ES-I3 (cell line): ENCODE results near the gene SASH1.

Experiments
- H3K36me3 ChIP-seq: 2 replicates; pipeline ENCODE4 v1.6.1; 2013; ENCODE audit warnings: mild to moderate bottlenecking, low read length, control low read depth, moderate library complexity; ENCODE audit not compliant: insufficient read depth
- H3K4me1 ChIP-seq: 2 replicates; pipeline ENCODE4 v1.6.1; 2013; ENCODE audit warnings: mild to moderate bottlenecking, control low read depth, low read length; ENCODE audit not compliant: insufficient read depth
- H3K9ac ChIP-seq: 2 replicates; pipeline ENCODE4 v1.6.1; 2013; ENCODE audit warnings: low read depth, mild to moderate bottlenecking, low read length, moderate library complexity
- H3K9me3 ChIP-seq: 2 replicates; pipeline ENCODE4 v1.6.1; 2013; ENCODE audit warnings: mild to moderate bottlenecking, low read length, moderate library complexity; ENCODE audit not compliant: control insufficient read depth, insufficient read depth

The SASH1 gene

GRCh38 chr6:148548065-148548748, 205.6 kb downstream of the SASH1 start:
- peaks cover 7% of the 10 kb centered on the region; the same call in 1 of the 2 replicates for H3K4me1 ChIP-seq
- H3K9ac ChIP-seq, result no peak overlapping the region
- H3K9me3 ChIP-seq, result no peaks in the 10 kb centered on the region
- H3K36me3 ChIP-seq, result 0 out of 2 replicates have a peak, but pooled peaks cover 5% of the 10 kb centered on the region

DNA sequence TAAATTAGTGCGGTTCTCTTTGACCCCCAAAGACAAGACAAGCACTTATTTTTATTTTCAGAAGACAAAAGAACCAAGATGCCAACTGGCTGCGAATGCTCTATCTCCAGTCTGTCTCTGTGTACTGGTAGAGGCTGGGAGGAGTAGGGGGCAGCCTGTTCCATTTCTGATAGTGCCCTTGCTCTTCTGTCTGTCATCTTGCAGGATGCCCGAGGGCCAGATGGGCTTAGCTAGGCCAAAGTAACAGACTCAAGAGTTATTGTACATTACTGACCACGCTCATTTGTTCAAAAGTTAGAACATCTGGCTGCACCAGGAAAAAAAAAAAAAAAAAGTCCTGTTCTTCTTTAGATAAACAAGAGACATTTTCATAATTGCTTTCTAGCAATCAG, 206.1 kb downstream of the SASH1 start:
- peaks cover 7% of the 10 kb centered on the region; the same call in 1 of the 2 replicates for H3K4me1 ChIP-seq
- 0 out of 2 replicates have a peak, but pooled peaks cover 5% of the 10 kb centered on the region for H3K36me3 ChIP-seq
- no peaks in the 10 kb centered on the region for H3K9me3 ChIP-seq
- no peak overlapping the region for H3K9ac ChIP-seq

- Histone ChIP-seq H3K36me3 (0 out of 2 replicates have a peak, but pooled peaks cover 5% of the 10 kb centered on the region), H3K9ac (no peak overlapping the region), H3K9me3 (no peaks in the 10 kb centered on the region), H3K4me1 (peaks cover 7% of the 10 kb centered on the region; the same call in 1 of the 2 replicates)
Observed at GRCh38 chr6:148550569-148550968, 207.9 kb downstream of the SASH1 start.

DNA sequence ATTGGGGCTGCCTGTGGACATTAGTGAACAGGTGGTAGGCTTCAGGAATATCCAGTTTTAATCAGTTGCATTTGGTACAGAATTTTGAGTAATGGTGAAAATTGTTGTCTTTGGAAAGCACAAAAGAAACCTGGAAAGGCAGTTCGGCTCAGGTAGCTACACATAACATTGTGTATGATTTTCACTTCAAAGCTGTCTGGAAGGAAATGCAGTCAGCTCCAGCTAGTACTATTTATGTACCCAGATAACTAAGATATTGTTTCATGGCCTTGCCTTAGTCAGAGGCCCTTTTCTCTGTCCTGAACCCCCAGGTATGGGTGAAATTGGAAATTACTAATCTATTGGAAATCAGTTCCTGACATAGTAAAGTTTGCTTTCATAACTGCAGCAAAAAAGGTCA, 208.6 kb downstream of the SASH1 start:
- Histone ChIP-seq H3K36me3 (0 out of 2 replicates have a peak, but pooled peaks cover 5% of the 10 kb centered on the region), H3K9me3 (no peaks in the 10 kb centered on the region), H3K9ac (no peak overlapping the region), H3K4me1 (peaks cover 7% of the 10 kb centered on the region; the same call in 1 of the 2 replicates)

DNA sequence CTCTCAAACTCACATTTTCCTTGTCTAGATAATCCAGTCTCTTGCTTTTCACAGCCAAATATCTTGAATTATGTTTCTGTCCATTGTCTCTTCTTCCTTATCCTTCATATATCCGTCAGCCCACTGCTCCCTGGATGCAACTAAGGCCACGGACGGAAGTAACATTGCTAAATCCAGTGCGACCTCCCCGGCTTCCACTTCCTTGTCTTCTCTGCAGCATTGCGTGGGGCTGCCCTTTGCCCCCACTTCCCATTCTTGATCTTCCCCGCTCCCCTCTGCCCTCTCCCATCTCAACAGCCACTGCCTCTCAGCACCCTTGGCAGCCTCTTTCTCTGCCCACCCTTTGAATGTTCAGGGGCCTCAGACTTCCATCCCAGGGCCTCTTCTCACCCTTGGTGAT, 213.8 kb downstream of the SASH1 start:
- Histone ChIP-seq H3K9me3 (no peaks in the 10 kb centered on the region), H3K4me1 (no peaks in the 10 kb centered on the region), H3K36me3 (no peaks in the 10 kb centered on the region), H3K9ac (no peak overlapping the region)

- H3K4me1 ChIP-seq, result no peaks in the 10 kb centered on the region
- no peak overlapping the region for H3K9ac ChIP-seq
- no peaks in the 10 kb centered on the region for H3K36me3 ChIP-seq
- no peaks in the 10 kb centered on the region for H3K9me3 ChIP-seq
Observed at GRCh38 chr6:148557796-148558321, 215.2 kb downstream of the SASH1 start.

GRCh38 chr6:148559848-148560433, 217.3 kb downstream of the SASH1 start:
- H3K36me3 ChIP-seq, result no peaks in the 10 kb centered on the region
- H3K4me1 ChIP-seq, result no peaks in the 10 kb centered on the region
- H3K9me3 ChIP-seq, result no peaks in the 10 kb centered on the region
- peak overlapping the region; percentile 57; the same call in 1 of the 2 replicates for H3K9ac ChIP-seq

- no peaks in the 10 kb centered on the region for H3K9me3 ChIP-seq
- H3K4me1 ChIP-seq, result no peaks in the 10 kb centered on the region
- no peaks in the 10 kb centered on the region for H3K36me3 ChIP-seq
Observed at GRCh38 chr6:148561629-148562028, 219.0 kb downstream of the SASH1 start.

DNA sequence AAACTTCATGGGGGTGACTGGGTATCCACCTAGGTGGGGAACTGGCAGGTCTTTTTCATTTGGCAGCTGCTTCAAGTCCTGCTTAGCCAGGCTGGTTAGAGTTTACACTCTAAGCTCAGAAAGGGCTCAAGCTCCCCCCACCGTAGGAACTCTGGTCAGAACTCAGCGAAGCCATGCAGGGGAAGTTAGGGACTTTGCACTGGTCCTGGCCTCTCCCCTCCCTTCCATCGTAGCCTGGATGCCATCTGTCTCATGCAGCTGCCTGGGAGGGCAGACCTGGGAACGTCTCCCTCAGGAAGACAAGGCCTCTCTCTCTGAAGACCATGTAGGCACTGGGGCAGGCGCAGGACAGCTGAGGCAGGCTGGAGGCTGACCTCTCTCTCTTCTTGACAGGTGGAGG, 220.4 kb downstream of the SASH1 start:
- no peaks in the 10 kb centered on the region for H3K36me3 ChIP-seq
- H3K9ac ChIP-seq, result no peak overlapping the region
- no peaks in the 10 kb centered on the region for H3K9me3 ChIP-seq
- H3K4me1 ChIP-seq, result no peaks in the 10 kb centered on the region

More at GRCh38 chr6:148561629-148562028, 219.0 kb downstream of the SASH1 start:
- H3K9ac ChIP-seq, result no peak overlapping the region

DNA sequence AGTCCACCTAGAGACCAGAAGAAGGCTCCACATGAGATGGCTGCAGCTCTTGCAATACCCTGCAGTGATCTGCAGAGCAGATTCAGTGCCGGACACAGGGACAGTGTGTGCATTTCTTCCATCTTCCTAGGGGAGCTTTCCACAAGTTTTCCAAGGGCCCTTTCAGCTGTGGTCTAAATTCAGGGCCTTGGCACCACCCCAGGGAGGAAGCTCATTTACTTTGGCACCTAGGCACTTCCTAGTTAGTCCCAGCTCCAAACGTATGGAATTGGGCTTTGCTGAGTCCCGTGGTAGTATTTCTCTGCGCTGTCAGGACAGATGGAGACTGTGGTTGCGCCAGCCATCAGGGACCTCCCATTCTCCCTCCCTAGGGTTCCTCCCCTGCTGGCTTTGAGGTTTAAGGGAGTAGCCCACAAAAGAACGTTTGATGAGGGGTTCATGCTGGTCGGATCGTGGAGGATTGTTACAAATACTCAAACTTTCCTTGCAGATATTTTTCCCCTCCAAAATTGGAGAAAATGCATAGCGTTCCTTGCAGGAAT, 221.9 kb downstream of the SASH1 start:
- Histone ChIP-seq H3K36me3 (no peaks in the 10 kb centered on the region), H3K9me3 (no peaks in the 10 kb centered on the region), H3K9ac (no peak overlapping the region), H3K4me1 (no peaks in the 10 kb centered on the region)

GRCh38 chr6:148565321-148565926, 222.8 kb downstream of the SASH1 start:
- Histone ChIP-seq H3K4me1 (no peaks in the 10 kb centered on the region), H3K9ac (no peak overlapping the region), H3K9me3 (no peaks in the 10 kb centered on the region), H3K36me3 (no peaks in the 10 kb centered on the region)

DNA sequence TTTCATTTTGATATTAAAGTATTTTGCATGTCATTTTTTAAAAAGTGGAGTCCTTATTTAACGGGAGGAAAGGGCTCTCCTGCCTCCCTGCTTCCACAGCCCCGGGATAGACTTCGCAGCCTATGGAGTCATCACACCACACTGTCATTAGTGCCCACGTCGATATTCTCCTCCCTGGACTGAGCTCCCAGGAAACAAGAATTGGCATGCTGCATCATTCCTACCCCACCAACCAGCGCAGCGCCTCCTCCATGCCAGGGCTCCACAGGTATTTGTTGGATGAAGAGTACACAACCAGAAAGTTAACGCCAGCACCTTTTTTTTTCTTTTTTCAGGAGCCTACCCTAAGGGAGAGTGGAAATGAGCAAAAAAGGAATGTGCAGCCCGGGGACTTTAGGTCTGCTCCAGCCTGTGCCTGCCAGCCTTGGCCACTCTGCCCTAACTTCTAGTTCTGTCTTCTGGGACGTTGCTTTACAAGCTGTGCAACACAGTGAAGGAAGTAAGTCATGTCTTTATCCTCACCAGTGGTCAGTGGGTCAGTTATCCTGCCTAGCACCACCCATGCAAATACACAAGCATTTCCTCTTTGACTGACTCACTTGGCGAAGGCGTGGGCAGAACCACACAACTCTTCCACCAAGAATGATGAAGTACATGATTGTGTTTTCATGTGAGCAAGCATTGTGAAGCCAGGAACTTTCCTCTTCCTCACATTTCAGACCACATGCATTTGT, 223.5 kb downstream of the SASH1 start:
- Histone ChIP-seq H3K9ac (no peak overlapping the region), H3K9me3 (no peaks in the 10 kb centered on the region), H3K36me3 (no peaks in the 10 kb centered on the region), H3K4me1 (no peaks in the 10 kb centered on the region)

GRCh38 chr6:148566664-148567350, 224.2 kb downstream of the SASH1 start:
- Histone ChIP-seq H3K4me1 (no peaks in the 10 kb centered on the region), H3K9ac (no peak overlapping the region)

More at GRCh38 chr6:148566664-148567350, 224.2 kb downstream of the SASH1 start:
- no peaks in the 10 kb centered on the region for H3K9me3 ChIP-seq
- no peaks in the 10 kb centered on the region for H3K36me3 ChIP-seq
